Stimulated activated CD8-positive, alpha-beta memory T cell treated with anti-CD3 and anti-CD28 coated beads, Interleukin-12 subunit alpha, Interleukin-12 subunit beta, amount 100 ng/mL, for 1 hour (primary cell): ENCODE measurements around the gene MEOX1.

Experiments used
- DNase-seq: peaks from one replicate; pipeline ENCODE4 v3.0.0-alpha.2; 2020; ENCODE audit warnings: low read depth

The MEOX1 gene

DNA sequence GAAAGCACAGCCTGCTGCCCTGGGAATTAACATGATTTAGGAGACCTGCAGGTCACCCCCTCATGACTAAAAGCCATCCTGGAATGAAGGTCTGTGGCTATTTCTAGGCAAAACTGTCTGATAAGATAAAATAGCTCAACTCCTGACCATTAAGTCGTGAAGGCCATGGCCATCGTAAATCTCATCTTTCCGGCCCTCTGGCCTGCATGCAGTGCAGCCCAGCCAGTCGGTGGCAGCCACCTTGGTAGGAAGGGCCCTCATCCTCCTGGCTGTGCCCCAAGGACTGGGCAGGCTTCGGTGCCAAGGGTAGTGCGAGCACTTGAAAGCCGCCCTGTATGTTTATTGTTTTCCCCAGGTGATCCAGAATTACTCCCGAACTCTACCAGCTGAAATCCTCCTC is 18.2 kb upstream of the MEOX1 start:
- no peak for DNase-seq

- DNase-seq = no peak
Measured at GRCh38 chr17:43679401-43679800, 17.7 kb upstream of the MEOX1 start.

GRCh38 chr17:43676471-43676870 is 14.7 kb upstream of the MEOX1 start:
- no peak for DNase-seq

DNA sequence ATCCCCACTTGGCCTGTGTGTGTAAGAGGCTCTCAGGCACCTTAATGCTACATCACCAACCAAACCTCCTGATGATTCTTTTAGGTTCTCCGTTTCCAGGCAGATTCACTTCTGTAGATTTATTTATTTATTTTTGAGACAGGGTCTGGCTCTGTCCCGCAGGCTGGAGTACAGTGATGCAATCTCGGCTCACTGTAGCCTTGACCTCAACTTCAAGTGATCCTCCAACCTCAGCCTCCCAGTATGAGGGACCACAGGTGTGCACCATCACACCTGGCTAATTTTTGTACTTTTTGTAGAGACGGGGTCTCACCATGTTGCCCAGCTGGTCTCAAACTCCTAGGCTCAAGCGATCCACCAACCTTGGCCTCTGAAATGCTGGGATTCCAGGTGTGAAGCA is 12.7 kb upstream of the MEOX1 start:
- DNase-seq = no peak

DNA sequence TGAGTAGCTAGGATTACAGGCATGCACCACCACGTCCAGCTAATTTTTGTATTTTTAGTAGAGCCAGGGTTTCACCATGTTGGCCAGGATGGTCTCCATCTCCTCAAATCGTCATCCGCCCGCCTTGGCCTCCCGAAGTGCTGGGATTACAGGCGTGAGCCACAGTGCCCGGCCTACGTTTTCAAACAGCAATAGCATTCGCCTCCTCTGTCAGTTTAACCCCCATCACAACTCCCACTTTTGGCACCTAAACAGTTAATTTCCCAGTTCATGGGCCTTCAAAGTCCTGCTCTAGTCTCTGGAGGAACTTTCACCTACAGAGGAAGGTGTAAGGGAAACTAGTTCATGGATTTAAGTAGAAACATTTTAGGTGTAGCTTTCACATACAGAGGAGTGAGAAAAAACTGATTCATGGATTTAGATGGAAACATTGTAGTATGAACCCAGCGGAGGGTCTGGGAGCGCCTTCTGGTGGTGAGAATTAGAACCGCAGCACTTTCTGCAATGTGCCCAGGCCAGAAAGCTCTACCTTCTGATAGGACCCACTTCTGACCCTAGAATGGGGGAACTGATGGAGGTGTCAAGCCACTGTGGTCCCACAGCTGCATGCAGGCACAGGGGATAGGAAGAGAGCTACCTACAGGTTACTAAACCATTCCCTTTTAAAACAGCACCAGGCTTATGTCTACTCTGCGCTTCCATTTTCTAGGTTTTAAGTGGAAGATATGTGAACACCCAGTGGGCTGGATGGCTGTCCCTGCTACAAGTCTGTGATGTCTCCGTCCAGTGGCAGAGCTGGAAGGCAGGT is 12.0 kb upstream of the MEOX1 start:
- DNase-seq = peak; percentile 62

GRCh38 chr17:43671755-43672519 is 10.2 kb upstream of the MEOX1 start:
- DNase-seq = no peak

- no peak for DNase-seq
Measured at GRCh38 chr17:43671031-43671692, 9.4 kb upstream of the MEOX1 start.

GRCh38 chr17:43670645-43671030 is 8.9 kb upstream of the MEOX1 start:
- no peak for DNase-seq

DNA sequence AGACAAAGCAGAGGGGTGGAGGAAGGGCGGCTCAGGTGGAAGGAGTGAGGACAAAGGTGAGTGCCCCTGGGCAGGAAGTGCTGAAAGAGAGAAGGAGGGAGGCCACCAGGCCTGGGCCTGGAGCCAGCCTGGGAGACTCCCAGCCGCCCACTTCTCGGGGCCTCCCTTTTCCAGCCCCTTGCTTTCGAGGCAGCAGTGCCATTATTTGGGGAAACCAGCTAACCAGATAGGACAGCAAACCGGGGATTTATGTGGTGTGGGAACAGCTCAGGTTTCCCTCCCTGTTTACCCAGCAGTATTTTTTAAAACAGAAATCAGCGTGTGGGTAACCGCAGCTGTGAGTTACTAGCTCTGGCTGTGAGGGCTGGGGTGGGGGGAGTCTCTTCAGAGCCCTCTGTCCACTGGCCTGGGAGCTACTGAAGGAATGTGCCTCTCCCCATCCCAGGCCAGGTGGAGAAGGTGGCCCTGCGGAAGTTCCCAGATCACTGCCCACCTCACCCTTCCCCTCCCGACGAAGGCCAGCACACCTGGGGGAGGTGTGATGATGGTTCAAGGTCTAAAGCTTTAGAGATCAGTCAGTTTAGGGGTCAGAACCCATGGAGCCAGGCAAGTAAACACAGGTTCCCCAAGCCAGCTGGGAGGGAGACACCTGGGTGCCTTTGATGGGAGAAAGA is 8.4 kb upstream of the MEOX1 start:
- no peak for DNase-seq

DNA sequence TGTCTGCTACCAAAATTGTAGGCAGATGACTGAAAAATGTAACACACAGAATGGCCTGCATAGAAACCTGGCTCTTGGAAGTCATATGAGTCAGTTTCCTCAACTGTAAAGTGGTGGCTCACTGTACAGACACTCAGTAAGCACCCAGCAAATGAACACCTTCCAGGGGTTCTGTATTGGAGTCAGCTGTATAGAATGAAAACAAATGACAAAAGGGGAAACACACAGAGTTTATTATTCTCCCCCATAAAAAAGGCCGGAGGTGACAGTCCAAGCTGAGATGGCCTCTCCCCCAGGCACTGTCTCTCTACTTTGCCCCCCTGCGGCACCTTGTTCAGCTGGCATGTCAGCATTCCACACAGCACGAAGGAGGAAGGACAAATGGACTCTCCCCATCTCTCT is 6.2 kb upstream of the MEOX1 start:
- no peak for DNase-seq

- no peak for DNase-seq
Measured at GRCh38 chr17:43667506-43667905, 5.8 kb upstream of the MEOX1 start.

DNA sequence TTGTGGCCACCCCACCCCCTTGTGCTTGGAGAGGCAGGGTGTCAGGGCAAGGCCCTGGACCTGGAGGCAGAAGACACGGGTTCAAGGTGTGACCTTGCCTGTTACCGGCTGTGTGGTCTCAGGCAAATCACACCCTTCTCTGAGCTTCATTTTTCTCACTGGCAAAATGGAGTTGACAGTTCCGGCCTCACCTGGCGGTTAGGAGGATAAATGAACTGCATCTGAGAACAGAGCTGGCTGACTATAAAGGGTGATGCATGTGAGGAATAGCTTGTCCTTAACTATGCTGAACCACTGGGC is 4.2 kb upstream of the MEOX1 start:
- no peak for DNase-seq

- DNase-seq = no peak
Measured at GRCh38 chr17:43665084-43665936, 3.6 kb upstream of the MEOX1 start.

DNA sequence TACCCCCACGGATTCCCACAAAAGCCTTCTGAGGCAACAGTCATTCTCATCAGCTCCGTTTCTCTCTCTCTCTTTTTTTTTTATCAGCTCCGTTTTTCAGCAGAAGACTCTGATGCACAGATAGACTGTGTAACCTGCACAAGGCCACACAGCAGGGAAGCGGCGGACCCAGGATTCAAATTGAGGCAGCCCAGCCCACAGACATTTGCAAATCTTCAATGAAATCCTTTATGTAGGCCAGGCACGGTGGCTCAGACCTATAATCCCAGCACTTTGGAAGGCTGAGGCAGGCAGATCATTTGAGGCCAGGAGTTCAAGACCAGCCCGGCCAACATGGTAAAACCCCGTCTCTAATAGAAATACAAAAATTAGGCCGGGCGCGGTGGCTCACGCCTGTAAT is 2.4 kb upstream of the MEOX1 start:
- no peak for DNase-seq

DNA sequence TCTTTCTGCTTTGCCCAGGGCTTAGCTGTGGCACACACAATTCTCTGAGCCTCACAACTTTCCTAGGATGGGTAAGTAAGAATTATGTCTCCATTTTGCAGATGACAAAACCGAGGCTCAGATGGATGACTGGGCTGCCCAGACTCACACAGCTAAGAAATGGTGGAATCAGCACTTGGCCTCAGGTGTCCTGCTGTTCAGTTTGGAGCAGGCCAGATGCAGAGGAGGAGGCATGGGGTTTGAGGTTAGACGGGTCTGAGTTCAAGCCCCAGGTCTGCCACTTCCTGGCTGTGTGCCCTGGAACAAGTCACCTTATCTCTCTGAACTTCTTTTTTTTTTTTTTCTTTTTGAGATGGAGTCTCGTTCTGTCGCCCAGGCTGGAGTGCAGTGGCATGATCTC is 1.7 kb upstream of the MEOX1 start:
- no peak for DNase-seq

DNA sequence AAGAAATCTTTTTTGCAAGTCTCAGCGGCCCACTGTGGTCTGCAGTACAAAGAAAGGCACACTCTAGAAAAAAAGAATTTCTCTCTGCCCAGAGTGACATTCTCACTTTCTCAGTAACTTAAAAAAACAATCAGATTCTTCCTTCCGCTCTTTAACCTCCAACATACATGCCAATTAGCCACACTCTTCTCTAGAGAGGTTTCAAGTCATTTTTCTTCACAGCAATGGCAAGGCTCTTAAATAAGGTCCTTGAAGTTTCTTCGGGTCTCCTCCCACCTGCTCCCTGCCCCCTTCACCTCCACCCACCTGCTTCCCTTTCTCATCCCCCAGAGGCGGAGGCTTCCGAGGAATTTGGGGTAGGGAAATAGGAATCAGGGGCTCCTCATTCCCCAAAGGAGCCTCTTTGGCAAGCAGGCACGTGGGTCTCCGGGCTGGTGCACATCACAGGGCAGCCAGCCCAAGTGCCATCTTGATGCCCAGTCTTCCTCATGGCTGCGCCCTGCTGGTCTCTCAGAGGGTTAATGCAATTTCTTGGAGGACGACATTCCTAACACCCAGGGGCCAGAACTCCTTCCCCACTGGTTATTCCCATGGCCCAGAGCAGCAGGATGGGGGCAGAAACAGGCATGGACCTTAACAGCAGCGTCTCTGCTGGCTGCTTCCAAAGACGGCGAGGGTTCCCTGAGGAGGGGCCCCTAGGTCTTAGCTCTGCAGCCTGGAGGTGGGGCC is 855 bp upstream of the MEOX1 start:
- DNase-seq = no peak

DNA sequence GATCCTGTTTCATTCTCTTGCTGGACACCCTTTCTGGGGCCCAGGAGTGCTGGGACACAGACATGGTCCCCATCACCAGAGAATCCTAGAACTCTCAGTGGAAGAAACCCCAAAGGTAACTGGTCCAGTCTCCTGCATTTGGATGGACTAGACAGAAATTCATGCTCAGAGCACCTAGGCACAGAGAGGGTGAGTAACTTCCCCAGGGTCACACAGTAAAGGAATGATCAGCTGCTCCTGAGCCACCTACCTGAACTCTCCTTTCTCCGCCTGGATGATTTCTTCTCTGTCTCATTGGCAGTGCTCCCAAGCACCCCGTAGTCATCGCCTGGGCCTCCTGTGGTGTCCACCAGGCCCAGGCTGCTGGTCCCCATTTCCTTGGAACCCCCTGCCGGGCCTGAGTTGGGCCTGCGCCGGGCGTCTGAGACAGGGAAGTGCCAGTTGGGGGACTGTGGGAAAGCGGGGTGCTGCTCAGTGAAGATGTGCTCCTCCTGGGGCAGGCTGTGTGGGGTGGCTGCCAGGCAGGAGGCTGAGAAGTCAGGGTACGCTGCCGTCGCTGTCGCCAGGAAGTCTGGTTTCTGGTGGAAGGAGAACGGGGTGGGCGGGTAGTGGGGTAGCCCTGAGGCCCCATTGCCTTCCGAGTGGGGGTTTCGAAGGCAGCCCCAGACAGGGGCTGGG is 767 bp downstream of the MEOX1 start:
- peak; percentile 8 for DNase-seq

DNA sequence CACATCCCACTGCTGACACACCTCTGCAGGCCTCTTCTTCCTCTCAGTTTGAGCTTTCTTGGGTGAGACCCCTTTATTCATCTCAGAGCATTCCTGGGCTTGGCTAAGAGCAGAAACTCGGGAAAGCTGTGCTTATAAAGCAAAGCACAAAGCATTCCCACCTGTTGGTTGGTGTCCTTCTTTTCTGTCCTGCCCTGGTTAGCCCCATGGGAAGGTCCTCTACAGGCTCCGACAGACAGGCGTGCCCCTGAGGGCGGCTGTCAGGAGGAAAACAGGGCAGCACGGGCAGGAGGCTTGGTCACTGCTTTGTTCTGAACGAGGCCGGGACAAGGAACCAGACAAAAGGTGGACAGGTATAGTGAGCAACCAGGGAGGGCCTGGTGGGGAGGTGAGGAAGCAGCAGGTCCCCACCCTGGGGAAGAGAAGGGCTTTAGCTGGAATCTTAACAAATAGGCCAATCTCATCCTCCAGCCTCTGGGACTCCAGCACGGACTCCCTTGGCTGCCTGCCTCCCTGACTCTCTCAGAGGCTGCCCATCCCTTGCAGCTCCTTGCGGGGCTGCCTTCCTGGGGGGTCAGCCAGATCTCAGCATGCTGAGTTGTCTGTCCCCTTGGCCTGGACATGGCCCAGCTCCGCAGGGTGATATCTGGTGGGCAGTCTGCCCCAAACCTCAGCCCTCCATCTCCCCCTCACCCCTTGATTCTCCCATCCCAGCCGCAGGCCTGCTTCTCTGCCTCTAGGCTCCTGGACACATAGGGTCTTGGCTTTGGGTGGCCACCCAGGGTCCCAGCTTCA is 1.7 kb downstream of the MEOX1 start:
- DNase-seq = no peak

DNA sequence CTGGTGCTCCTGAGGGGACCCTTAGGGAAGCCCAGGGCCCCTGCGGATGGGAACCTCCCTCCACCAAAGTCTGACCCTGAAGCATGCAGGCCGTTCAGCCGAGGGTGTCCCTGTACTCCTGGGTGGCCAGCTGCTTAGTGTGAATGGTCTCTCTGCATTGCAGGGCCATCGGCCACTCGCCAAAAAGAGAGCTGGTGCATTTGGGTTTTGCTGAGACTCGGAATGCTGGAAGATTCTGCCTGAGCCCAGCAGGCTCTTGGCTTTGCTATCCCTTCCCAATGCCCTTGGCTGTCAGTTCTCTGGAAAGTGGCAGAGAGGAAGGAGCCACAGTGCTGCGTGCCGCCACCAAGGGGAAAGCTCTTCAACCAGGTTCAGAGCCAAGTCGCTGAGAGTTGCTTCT is 2.8 kb downstream of the MEOX1 start:
- DNase-seq = no peak
